Measurements from ENCODE around the gene SCRN3.
"Not testable (repeated sequence)": the region's sequence is repeated elsewhere in the genome, so short reads cannot be mapped to it uniquely, and the experiment has no call there.

SCRN3 gene

DNA sequence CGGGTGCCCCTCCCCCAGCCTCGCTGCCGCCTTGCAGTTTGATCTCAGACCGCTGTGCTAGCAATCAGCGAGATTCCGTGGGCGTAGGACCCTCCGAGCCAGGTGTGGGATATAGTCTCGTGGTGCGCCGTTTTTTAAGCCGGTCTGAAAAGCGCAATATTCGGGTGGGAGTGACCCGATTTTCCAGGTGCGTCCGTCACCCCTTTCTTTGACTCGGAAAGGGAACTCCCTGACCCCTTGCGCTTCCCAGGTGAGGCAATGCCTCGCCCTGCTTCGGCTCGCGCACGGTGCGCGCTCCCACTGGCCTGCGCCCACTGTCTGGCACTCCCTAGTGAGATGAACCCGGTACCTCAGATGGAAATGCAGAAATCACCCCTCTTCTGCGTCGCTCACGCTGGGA, 14.5 kb downstream of the SCRN3 start:
- DNase-seq, result not testable (repeated sequence)

GRCh38 chr2:174412256-174412655, 16.7 kb downstream of the SCRN3 start:
- no peak for DNase-seq

- no peak for DNase-seq
Observed at GRCh38 chr2:174428214-174428613, 32.7 kb downstream of the SCRN3 start.

GRCh38 chr2:174430066-174430465, 34.5 kb downstream of the SCRN3 start:
- no peak for DNase-seq

DNA sequence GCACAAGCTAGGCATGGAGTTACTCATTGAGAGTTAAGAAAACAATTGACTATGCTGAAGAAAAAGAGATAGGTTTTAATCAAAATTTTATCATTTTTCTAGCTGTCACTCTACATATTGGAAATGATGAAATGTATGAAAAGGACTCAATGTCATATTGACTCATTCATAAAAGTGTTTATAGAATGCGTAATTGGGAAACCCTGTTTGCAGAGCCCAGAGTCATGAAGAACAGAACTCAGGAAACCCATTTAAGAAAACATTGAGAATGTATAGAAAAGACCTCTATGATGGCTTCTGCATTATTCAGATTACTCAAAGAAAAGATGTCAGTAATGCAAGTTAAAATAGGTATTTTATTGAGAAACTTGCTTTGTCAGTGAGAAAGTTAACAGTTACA, 36.4 kb downstream of the SCRN3 start:
- no peak for DNase-seq

DNA sequence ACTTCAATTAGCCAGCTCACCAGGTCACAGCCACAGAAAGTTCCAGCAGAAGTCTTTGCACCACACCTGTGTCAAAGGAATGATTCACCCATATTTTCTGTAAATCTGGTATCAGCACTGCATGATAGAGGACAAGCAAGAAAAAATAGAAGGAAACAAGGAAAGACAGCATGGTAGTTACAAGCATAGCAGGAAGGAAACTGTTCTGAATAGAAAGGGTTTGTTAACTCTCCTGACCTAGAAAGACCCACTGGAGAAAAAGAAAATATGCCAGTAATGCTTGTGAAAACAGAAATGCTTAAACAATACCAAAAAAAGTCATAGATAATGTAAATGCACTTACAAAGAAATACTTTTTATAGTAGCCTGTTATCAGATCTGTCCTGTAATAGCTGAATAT, 40.8 kb downstream of the SCRN3 start:
- DNase-seq, result no peak

DNA sequence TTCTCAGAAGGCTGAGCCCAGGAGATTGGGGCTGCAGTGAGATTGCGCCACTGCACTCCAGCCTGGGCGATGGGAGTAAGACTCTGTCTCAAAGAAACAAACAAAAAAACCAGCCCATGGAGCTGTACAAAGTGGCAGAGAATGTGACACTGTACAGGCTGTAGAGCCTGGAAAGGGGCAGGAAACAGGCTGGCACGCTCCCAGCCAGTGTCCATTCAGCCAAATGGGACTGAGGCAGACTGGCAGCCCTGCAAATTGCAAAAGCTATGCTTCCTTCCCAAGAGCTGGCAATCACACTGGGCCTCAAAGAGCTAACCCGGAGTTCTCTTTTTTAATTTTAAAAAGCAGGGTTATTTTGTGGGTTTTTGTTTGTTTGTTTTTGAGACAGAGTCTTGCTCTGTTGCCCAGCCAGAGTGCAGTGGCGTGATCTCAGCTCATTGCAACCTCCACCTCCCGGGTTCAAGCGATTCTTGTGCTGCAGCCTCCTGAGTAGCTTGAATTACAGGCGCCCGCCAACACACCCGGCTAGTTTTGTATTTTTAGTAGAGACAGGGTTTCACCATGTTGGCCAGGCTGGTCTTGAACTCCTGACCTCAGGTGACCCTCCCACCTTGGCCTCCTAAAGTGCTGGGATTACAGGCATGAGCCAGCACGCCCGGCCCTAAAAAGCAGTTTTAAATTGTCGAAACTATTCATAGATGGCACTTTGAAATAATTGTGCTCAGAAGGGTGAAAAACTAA, 42.8 kb downstream of the SCRN3 start:
- DNase-seq, result no peak

DNA sequence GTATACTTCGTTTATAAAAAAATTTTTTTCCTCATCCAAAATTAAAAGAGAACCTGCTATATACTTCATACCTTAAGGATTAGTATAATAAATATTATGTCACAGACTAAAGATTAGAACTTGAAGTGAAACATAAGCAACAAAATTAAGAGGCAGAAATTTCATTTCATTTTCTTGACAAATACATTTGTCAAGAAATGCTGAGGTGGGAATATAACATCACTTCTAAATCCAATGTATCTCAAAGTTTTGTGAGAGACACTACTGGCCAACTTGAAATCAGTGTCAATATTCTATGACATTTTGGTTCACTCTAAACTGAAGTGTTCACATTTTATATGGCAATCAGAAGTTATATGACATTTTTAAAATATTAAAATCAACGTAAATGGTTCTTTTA, 43.8 kb downstream of the SCRN3 start:
- no peak for DNase-seq

- no peak for DNase-seq
Observed at GRCh38 chr2:174439950-174440349, 44.4 kb downstream of the SCRN3 start.

- DNase-seq, result no peak
Observed at GRCh38 chr2:174442546-174443510, 47.3 kb downstream of the SCRN3 start.

DNA sequence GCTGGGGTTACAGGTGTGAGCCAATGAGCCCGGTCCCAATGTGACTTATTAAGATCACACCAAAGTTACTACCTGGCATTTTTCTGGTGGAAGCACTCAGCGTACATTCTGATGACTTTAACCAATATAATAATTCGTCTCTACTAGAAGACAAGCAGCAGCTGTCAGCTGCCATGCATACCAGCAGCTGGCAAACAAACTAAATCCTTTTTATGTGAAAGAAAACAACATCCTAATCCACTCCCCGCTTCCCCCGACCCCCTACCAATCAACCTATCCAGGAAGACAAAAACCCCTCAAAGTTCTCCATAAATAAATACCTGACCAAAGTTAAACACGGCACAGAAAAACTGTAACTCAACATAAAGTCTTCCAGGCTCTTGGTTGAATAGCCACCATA, 49.2 kb downstream of the SCRN3 start:
- DNase-seq, result no peak

DNA sequence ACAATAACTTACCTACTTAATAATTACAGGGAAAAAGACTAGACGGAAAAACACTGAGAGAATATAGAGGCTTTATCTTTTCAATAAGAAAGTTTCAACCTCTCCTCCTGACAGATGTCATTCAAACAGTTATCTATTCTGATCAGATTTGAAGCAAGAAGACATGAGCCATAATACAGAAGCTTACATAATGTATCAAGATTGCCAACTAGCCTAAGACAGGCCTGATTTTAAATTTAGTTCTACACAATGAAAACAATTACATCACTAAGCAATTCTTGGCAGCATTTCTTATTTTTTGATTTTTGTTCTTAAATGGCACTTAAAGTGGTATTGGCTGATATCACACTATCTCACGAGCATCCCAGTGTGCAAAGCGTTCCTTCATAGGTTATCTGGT, 49.7 kb downstream of the SCRN3 start:
- no peak for DNase-seq

DNA sequence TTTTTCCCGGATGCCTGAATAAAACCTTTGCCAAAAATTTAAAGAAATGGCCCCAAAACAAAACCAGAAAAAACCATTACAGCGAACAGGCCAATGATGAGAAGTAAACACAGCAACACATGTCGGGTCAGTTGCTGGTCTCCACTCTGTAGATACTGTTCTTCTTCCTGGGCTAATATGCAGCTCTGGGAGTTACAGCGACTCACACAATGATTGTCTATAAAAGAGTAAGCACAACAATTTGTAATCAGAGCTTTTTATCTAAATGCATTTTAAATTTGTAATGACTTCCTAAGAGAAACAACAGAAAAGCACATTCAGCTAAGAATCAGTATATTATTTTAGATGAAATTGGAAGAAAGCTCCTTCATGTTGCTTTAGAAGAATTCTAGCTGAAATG, 51.0 kb downstream of the SCRN3 start:
- no peak for DNase-seq

DNA sequence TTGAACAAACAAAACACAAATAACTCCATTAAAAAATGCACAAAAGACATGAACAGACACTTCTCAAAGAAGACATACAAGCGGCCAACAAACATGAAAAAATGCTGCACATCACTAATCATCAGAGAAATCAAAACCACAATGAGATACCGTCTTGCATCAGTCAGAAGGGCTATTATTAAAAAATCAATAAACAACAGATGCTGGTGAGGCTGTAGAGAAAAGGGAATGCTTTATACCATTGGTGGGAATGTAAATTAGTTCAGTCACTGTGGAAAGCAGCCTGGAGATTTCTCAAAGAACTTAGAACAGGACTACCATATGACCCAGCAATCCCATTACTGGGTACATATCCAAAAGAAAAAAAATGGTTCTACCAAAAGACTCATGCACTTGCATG, 53.5 kb downstream of the SCRN3 start:
- no peak for DNase-seq

DNA sequence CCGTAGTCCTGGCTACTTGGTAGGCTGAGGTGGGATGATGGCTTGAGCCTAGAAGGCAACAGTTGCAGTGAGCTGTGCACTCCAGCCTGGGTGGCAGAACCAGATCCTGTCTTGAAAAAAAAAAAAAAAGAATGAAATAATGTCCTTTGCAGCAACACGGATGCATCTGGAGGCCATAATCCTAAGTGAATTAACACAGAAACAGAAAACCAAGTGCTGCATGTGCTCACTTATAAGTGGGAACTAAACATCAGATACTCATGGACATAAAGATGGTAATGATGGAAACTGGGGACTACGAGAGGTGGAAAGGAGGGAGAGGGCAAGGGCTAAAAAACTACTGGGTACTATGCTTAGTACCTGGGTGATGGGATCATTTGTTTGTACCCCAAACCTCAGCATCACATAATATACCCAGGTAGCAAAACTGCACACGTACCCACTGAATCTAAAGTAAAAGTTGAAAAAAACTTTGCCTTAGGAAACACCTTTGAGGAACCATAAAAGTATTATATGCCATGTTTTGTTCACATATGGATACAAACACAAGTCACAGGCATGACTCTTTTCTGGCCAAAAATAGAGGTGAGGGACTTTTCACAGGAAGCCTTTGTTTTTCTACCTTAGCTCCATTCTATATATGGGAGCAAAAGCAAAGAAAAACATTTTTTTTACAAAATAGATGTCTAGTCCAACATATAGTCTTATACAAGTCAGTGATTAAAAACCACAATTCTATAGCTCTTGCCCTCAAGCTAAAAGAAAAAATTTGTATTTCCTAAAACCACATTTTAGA, 54.7 kb downstream of the SCRN3 start:
- DNase-seq, result no peak

GRCh38 chr2:174454566-174454965, 59.0 kb downstream of the SCRN3 start:
- DNase-seq, result no peak

DNA sequence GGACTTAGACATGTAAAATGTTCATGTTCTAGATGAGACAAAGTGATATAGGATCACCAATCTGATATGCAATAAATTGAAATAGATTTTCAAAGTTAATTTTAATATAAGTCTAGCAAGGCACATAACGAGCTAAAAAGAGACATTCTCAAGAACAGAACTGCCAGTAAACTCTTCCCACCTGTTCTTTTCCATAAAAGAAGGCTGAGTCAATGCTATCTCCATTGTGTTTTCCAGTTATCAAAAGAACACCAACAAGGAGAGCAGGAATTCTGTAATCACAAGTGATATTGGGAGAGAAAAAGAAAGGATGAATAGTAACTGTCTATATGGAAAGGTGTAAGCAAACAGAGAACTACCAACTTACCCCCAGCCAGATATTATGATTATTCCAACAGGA, 65.7 kb downstream of the SCRN3 start:
- no peak for DNase-seq

DNA sequence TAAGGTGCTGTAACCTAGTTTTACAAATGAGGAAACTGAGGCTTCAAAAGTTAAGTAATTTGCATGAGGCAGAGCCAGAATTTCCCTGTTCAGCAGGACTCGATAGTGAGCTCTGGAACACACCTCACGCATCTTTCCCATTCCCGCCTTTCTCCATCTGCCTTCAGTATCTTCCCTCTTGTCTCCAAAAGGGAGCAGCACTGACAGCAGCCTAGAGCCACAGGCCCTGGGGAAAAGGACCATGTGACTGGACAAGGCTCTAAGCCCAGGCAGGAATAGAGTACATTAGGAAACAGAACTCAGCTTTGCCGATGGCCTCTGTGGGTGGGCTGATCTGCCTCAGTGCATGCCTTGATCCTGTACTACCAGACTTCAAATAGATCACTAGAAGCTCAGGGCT, 69.8 kb downstream of the SCRN3 start:
- DNase-seq, result no peak

- no peak for DNase-seq
Observed at GRCh38 chr2:174473796-174474195, 78.3 kb downstream of the SCRN3 start.

GRCh38 chr2:174477759-174478158, 82.2 kb downstream of the SCRN3 start:
- DNase-seq, result no peak

All from activated CD4-positive, alpha-beta T cell treated with anti-CD3 and anti-CD28 coated beads, Interleukin-2, Interleukin-6, amounts not matched to agents 100 ng/mL and 50 ng/mL, durations not matched to agents 16 hours and 8 hours (primary cell).